IPS-18c (cell line): ENCODE measurements around the gene ITLN1.
"Not testable (repeated sequence)": the region's sequence is repeated elsewhere in the genome, so short reads cannot be mapped to it uniquely, and the experiment has no call there.

Experiments
- H3K4me3 ChIP-seq: 2 replicates; pipeline ENCODE4 v1.7.0; 2013; ENCODE audit warnings: low read depth, mild to moderate bottlenecking, low read length, moderate library complexity; ENCODE audit not compliant: insufficient read depth
- H3K9me3 ChIP-seq: one replicate; pipeline ENCODE4 v1.6.1; 2013; ENCODE audit warnings: mild to moderate bottlenecking, low read length, moderate library complexity; ENCODE audit not compliant: control insufficient read depth, insufficient read depth

Gene ITLN1

GRCh38 chr1:160885042-160885441 lies at the start of gene ITLN1:
Gene ITLN1 (minus strand): TSS chr1:160885180. CDS start chr1:160884877, 303 bp downstream.
- H3K4me3 ChIP-seq = no peak within 1 kb of the TSS

GRCh38 chr1:160933305-160933704 lies 48.3 kb upstream of the ITLN1 start:
- H3K4me3 ChIP-seq, H3K9me3 ChIP-seq: not testable (repeated sequence)

More at GRCh38 chr1:160885042-160885441, at the start of gene ITLN1:
- no peaks in the 10 kb centered on the region for H3K9me3 ChIP-seq

- H3K9me3 ChIP-seq = peaks cover 10% of the 10 kb centered on the region
- H3K4me3 ChIP-seq = no peak overlapping the region
Measured at GRCh38 chr1:160925652-160926244, 40.8 kb upstream of the ITLN1 start.

GRCh38 chr1:160924791-160925651 lies 40.0 kb upstream of the ITLN1 start:
- Histone ChIP-seq H3K4me3 (no peak overlapping the region), H3K9me3 (peaks cover 10% of the 10 kb centered on the region)

- Histone ChIP-seq H3K9me3 (peaks cover 3% of the 10 kb centered on the region), H3K4me3 (no peak overlapping the region)
Measured at GRCh38 chr1:160916666-160917065, 31.7 kb upstream of the ITLN1 start.

- H3K4me3 ChIP-seq, H3K9me3 ChIP-seq: not testable (repeated sequence)
Measured at GRCh38 chr1:160913229-160913628, 28.2 kb upstream of the ITLN1 start.

GRCh38 chr1:160911925-160912324 lies 26.9 kb upstream of the ITLN1 start:
- no peak overlapping the region for H3K4me3 ChIP-seq

GRCh38 chr1:160911441-160911840 lies 26.5 kb upstream of the ITLN1 start:
- no peaks in the 10 kb centered on the region for H3K9me3 ChIP-seq
- no peak overlapping the region for H3K4me3 ChIP-seq

More at GRCh38 chr1:160911925-160912324, 26.9 kb upstream of the ITLN1 start:
- no peaks in the 10 kb centered on the region for H3K9me3 ChIP-seq

GRCh38 chr1:160910170-160910750 lies 25.3 kb upstream of the ITLN1 start:
- H3K4me3 ChIP-seq = no peak overlapping the region
- H3K9me3 ChIP-seq = no peaks in the 10 kb centered on the region

- Histone ChIP-seq H3K9me3 (no peaks in the 10 kb centered on the region), H3K4me3 (no peak overlapping the region)
Measured at GRCh38 chr1:160907976-160908375, 23.0 kb upstream of the ITLN1 start.

- H3K4me3 ChIP-seq = no peak overlapping the region
- H3K9me3 ChIP-seq = no peaks in the 10 kb centered on the region
Measured at GRCh38 chr1:160905617-160905989, 20.6 kb upstream of the ITLN1 start.

GRCh38 chr1:160904783-160905616 lies 20.0 kb upstream of the ITLN1 start:
- Histone ChIP-seq H3K4me3 (no peak overlapping the region), H3K9me3 (no peaks in the 10 kb centered on the region)

- H3K9me3 ChIP-seq, H3K4me3 ChIP-seq: not testable (repeated sequence)
Measured at GRCh38 chr1:160902251-160902650, 17.3 kb upstream of the ITLN1 start.

- no peaks in the 10 kb centered on the region for H3K9me3 ChIP-seq
- H3K4me3 ChIP-seq = no peak overlapping the region
Measured at GRCh38 chr1:160901768-160902167, 16.8 kb upstream of the ITLN1 start.

- not testable (repeated sequence) for H3K4me3 ChIP-seq
Measured at GRCh38 chr1:160900683-160901082, 15.7 kb upstream of the ITLN1 start.

GRCh38 chr1:160894368-160895135 lies 9.6 kb upstream of the ITLN1 start:
- not testable (repeated sequence) for H3K4me3 ChIP-seq, H3K9me3 ChIP-seq

More at GRCh38 chr1:160900683-160901082, 15.7 kb upstream of the ITLN1 start:
- H3K9me3 ChIP-seq = not testable (repeated sequence)

GRCh38 chr1:160891474-160891873 lies 6.5 kb upstream of the ITLN1 start:
- no peaks in the 10 kb centered on the region for H3K9me3 ChIP-seq
- no peak overlapping the region for H3K4me3 ChIP-seq
